GM12878 (cell line): Measurements from ENCODE around the gene WWOX. TPM values are rescaled to one million over a fixed set of nuclear protein-coding genes. Genes with fewer than 3 reads are reported as not detected.

ENCODE experiments used
- ATAC-seq: fragments of 200-7000 bp; cut with Tn5 transposase; 3 replicates; pipeline ENCODE4 v1.9.1; 2020; ENCODE audit warnings: mild to moderate bottlenecking, moderate library complexity
- BruUV-seq: library from RNA; stranded (reverse); fragments of 400-500 nt; replicated peaks from 2 replicates; lab custom pipeline; 2021; lab: Mats Ljungman, UMichigan
- CTCF ChIA-PET: fragments of 300-600 bp; sonication (Branson Sonifier 250); formaldehyde crosslinking; extraction: SDS; loops from one replicate; lab custom pipeline; 2021; ENCODE audit warnings: inconsistent platforms; lab: Yijun Ruan, JAX
- POLR2A ChIA-PET: fragments of 350-600 bp; formaldehyde crosslinking; extraction: SDS; loops from one replicate; lab custom pipeline; 2021; ENCODE audit warnings: inconsistent platforms; lab: Charles Lee
- RAD21 ChIA-PET: fragments of 300-600 bp; sonication (Branson Sonifier 250); formaldehyde crosslinking; loops from one replicate; lab custom pipeline; 2023; ENCODE audit warnings: antibody characterized with exemption; ENCODE audit not compliant: unreplicated experiment; lab: Charles Lee
- SMC1A ChIA-PET: fragments of 300-600 bp; sonication (Branson Sonifier 250); formaldehyde crosslinking; loops from one replicate; lab custom pipeline; 2023; ENCODE audit not compliant: unreplicated experiment, uncharacterized antibody; lab: Charles Lee
- DNase-seq: peaks from one replicate; pipeline ENCODE4 v3.0.0-alpha.2; 2011; ENCODE audit warnings: low read depth, low spot score
- FAIRE-seq: peaks from 3 replicates; lab custom pipeline; 2011; peaks lifted over from hg19 to GRCh38; lab: Jason Lieb, UNC
- H2AFZ ChIP-seq: 2 replicates; pipeline ENCODE4 v1.6.0; 2011; ENCODE audit warnings: low read depth, low read length, control low read depth; ENCODE audit not compliant: control insufficient read depth
- H3K27ac ChIP-seq: 2 replicates; pipeline ENCODE4 v1.5.1; 2011; ENCODE audit warnings: control low read depth; ENCODE audit not compliant: control insufficient read depth, insufficient read depth
- H3K27me3 ChIP-seq, 2 experiments: replicated peaks in 1 of 2; 2 replicates each; pipeline versions ENCODE4 v1.6.0 to v1.6.1; 2011; ENCODE audit warnings: low read length in 1 of 2; ENCODE audit not compliant: control insufficient read depth in 2 of 2, insufficient read depth in 2 of 2
- H3K36me3 ChIP-seq, 2 experiments: 2 replicates each; pipeline ENCODE4 v1.5.1; 2011; ENCODE audit warnings: low read length in 1 of 2; ENCODE audit not compliant: control insufficient read depth in 2 of 2, insufficient read depth in 2 of 2
- H3K4me1 ChIP-seq: 2 replicates; pipeline ENCODE4 v1.6.1; 2011; ENCODE audit warnings: mild to moderate bottlenecking, low read length, moderate library complexity, mixed read lengths; ENCODE audit not compliant: control insufficient read depth, insufficient read depth
- H3K4me2 ChIP-seq: 2 replicates; pipeline ENCODE4 v1.6.0; 2011; ENCODE audit warnings: control low read depth; ENCODE audit not compliant: control insufficient read depth, insufficient read depth
- H3K4me3 ChIP-seq: fragments of 200-600 bp; sonication (generic); 2 replicates; pipeline ENCODE4 v1.5.1; 2016
- H3K79me2 ChIP-seq: 2 replicates; pipeline ENCODE4 v1.6.0; 2011; ENCODE audit warnings: low read length; ENCODE audit not compliant: control insufficient read depth, insufficient read depth
- H3K9ac ChIP-seq: 2 replicates; pipeline ENCODE4 v1.8.0; 2011; ENCODE audit warnings: low read length, control low read depth, mixed read lengths; ENCODE audit not compliant: control insufficient read depth, insufficient read depth
- H3K9me3 ChIP-seq: replicated peaks from 3 replicates; pipeline ENCODE4 v1.5.1; 2011; ENCODE audit warnings: mild to moderate bottlenecking, low read length; ENCODE audit not compliant: control insufficient read depth, insufficient read depth
- H4K20me1 ChIP-seq: 2 replicates; pipeline ENCODE4 v1.6.0; 2011; ENCODE audit not compliant: control insufficient read depth, insufficient read depth
- ESRRA ChIP-seq: IDR thresholded peaks from 2 replicates; pipeline ENCODE4 v1.6.1; 2012; ENCODE audit warnings: mild to moderate bottlenecking, low read length, improper control_type of control experiment
- FOXM1 ChIP-seq: IDR thresholded peaks from 2 replicates; pipeline ENCODE4 v1.6.1; 2012; ENCODE audit warnings: low read depth, mild to moderate bottlenecking, inconsistent platforms, low read length, moderate library complexity
- HCFC1 ChIP-seq: fragments of 150-350 bp; IDR thresholded peaks from 2 replicates; pipeline ENCODE4 v1.6.1; 2014; ENCODE audit warnings: low read length
- MEF2B ChIP-seq: fragments of 450-650 bp; IDR thresholded peaks from 2 replicates; pipeline ENCODE4 v1.6.1; 2018; ENCODE audit warnings: mild to moderate bottlenecking, moderate library complexity; ENCODE audit not compliant: partially characterized antibody, poor library complexity, severe bottlenecking
- PAX8 ChIP-seq: fragments of 450-650 bp; IDR thresholded peaks from 2 replicates; pipeline ENCODE4 v1.6.1; 2017; ENCODE audit warnings: mild to moderate bottlenecking, moderate library complexity
- POLR2AphosphoS5 ChIP-seq: IDR thresholded peaks from 2 replicates; pipeline ENCODE4 v1.6.1; 2011; ENCODE audit warnings: mild to moderate bottlenecking, low read length, inconsistent platforms
- RB1 ChIP-seq: fragments of 450-650 bp; formaldehyde crosslinking; IDR thresholded peaks from 2 replicates; pipeline ENCODE4 v1.6.1; 2017; ENCODE audit warnings: mild to moderate bottlenecking, borderline replicate concordance
- SPI1 ChIP-seq: IDR thresholded peaks from 2 replicates; pipeline ENCODE4 v1.6.1; 2011; ENCODE audit warnings: low read depth, mild to moderate bottlenecking, low read length, moderate library complexity, borderline replicate concordance; ENCODE audit not compliant: insufficient read depth
- SREBF2 ChIP-seq: IDR thresholded peaks from 2 replicates; pipeline ENCODE4 v1.6.1; 2012; ENCODE audit warnings: mild to moderate bottlenecking, low read length
- ZNF384 ChIP-seq: IDR thresholded peaks from 2 replicates; pipeline ENCODE4 v1.6.1; 2012; ENCODE audit warnings: low read depth, mild to moderate bottlenecking, low read length, improper control_type of control experiment, borderline replicate concordance
- WGBS: methylation state at CpG from one replicate; pipeline ENCODE4 v1.1.6; 2016; ENCODE audit warnings: low lambda C conversion rate; ENCODE audit not compliant: insufficient replicate concordance, insufficient coverage; ENCODE audit errors: missing lambda C conversion rate; 5-methylcytosine and 5-hydroxymethylcytosine counted together
- in situ Hi-C: fragments of 300-500 bp; cut with MboI; formaldehyde crosslinking; loops from 9 replicates; pipeline ENCODE4 v1.14.3; 2018; ENCODE audit warnings: mixed read lengths
- intact Hi-C: fragments of 100-400 bp; cut with micrococcal nuclease; formaldehyde crosslinking; loops from one replicate; pipeline ENCODE4 v1.14.2; 2022; ENCODE audit not compliant: unreplicated experiment
- polyA plus RNA-seq, 11 experiments: library from polyadenylated mRNA; depleted of rRNA in 4 of 11; unstranded in 6 of 11; stranded (reverse) in 5 of 11; fragments of >200 nt; fragmentation: Nextera tagmentation in 4 of 11; fragmentation: Illumina TruSeq in 1 of 11; extraction: Ambion mirVana in 4 of 11; extraction: Trizol in 1 of 11; gene quantifications; 1 replicate in 1 of 11; 2 replicates in 10 of 11; pipeline versions ENCODE4 v1.2.1 to v1.2.3, GENCODE V29; 2011 to 2016; ENCODE audit warnings: inconsistent platforms in 2 of 11, missing spikeins in 2 of 11, low read depth in 1 of 11
- total RNA-seq, 4 experiments: library from RNA; depleted of rRNA in 3 of 4; stranded (reverse); fragments of >200 nt in 3 of 4; fragmentation: Illumina TruSeq in 1 of 4; extraction: Trizol in 1 of 4; gene quantifications; 2 replicates each; pipeline versions ENCODE4 v1.2.1 to v1.2.3, GENCODE V29; 2013 to 2021
- TF ChIP-seq, protein P1 (sequence below): fragments of 450-650 bp; IDR thresholded peaks from 2 replicates; pipeline ENCODE4 v1.6.1; 2017; ENCODE audit warnings: mild to moderate bottlenecking, low read depth, inconsistent platforms; ENCODE audit not compliant: poor library complexity, severe bottlenecking
- TF ChIP-seq, protein P2 (sequence below): fragments of 450-650 bp; IDR thresholded peaks from 2 replicates; pipeline ENCODE4 v1.6.1; 2016; ENCODE audit warnings: mild to moderate bottlenecking, moderate library complexity, borderline replicate concordance
- TF ChIP-seq, protein P3 (sequence below), 3 experiments: IDR thresholded peaks in 2 of 3; conservative IDR thresholded peaks in 1 of 3; 2 replicates each; pipeline ENCODE4 v1.5.1; 2011; ENCODE audit warnings: low read depth in 3 of 3, low read length in 3 of 3, mild to moderate bottlenecking in 3 of 3, control low read depth in 2 of 3, moderate library complexity in 2 of 3, inconsistent platforms in 1 of 3, mixed read lengths in 1 of 3; ENCODE audit not compliant: control insufficient read depth in 2 of 3, insufficient read depth in 1 of 3; ENCODE audit errors: extremely low read depth in 1 of 3

Gene WWOX
- total and polyA plus RNA-seq, 10 of the 15 experiments (the other 5 are each of a cell fraction or from before 2014, with no cell fraction given), result 2.8 to 24.4 (median 17.8) TPM

DNA sequence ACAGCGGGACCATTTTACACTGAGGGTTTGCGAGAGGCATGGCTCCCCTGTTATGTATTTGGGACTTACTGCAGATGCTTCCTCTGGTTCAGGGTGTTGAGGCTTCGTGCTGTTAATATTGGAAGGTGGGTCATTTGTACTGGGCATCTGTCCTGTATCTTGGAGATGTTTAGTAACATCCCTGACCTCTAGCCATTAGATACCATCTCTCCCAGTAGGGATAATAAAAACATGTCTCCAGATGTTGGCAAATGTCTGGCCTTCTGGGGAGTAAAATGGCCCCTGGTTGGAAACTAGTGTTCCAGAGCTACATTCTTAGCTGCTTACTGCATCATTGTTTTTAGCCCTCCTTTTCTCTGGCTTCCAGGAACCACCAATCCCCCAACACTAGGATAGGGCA is 388.0 kb downstream of the WWOX start:
- H3K27ac ChIP-seq, result no peak overlapping the region
- H3K27me3 ChIP-seq, result no peaks in the 10 kb centered on the region
- no TSS peak for BruUV-seq
- H4K20me1 ChIP-seq, result no peaks in the 10 kb centered on the region
- H3K4me3 ChIP-seq, result no peak overlapping the region
- POLR2A ChIA-PET, result no interaction called here
- no peak for ATAC-seq
- 66% methylated on average over 3 of the region's 3 CpGs for WGBS
- DNase-seq, result no peak
- CTCF ChIA-PET, result no interaction called here
- in situ Hi-C loops (no loop called here), intact Hi-C loops (no loop called here)
- H3K9ac ChIP-seq, result no peak overlapping the region
- no peaks in the 10 kb centered on the region for H3K79me2 ChIP-seq
- no peaks in the 10 kb centered on the region for H3K36me3 ChIP-seq
- SMC1A ChIA-PET, result interaction anchor here (0.9 kb wide), 1 partner anchor 17 kb away, joined by 3 read pairs; no protein-coding TSS in a partner anchor
- H3K4me2 ChIP-seq, result no peak overlapping the region
- H3K9me3 ChIP-seq, result no peaks in the 10 kb centered on the region
- RAD21 ChIA-PET, result no interaction called here
- no peak for FAIRE-seq
- no peaks in the 10 kb centered on the region for H3K4me1 ChIP-seq
- no peak overlapping the region for H2AFZ ChIP-seq
- TF ChIP-seq SREBF2, result no peak
- no peak for TF ChIP-seq RB1
- TF ChIP-seq, protein P1, sequence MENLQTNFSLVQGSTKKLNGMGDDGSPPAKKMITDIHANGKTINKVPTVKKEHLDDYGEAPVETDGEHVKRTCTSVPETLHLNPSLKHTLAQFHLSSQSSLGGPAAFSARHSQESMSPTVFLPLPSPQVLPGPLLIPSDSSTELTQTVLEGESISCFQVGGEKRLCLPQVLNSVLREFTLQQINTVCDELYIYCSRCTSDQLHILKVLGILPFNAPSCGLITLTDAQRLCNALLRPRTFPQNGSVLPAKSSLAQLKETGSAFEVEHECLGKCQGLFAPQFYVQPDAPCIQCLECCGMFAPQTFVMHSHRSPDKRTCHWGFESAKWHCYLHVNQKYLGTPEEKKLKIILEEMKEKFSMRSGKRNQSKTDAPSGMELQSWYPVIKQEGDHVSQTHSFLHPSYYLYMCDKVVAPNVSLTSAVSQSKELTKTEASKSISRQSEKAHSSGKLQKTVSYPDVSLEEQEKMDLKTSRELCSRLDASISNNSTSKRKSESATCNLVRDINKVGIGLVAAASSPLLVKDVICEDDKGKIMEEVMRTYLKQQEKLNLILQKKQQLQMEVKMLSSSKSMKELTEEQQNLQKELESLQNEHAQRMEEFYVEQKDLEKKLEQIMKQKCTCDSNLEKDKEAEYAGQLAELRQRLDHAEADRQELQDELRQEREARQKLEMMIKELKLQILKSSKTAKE, result no peak
- TF ChIP-seq SPI1, result no peak
- no peak for TF ChIP-seq MEF2B
- TF ChIP-seq HCFC1, result no peak
- TF ChIP-seq POLR2AphosphoS5, result no peak
- TF ChIP-seq, protein P2, sequence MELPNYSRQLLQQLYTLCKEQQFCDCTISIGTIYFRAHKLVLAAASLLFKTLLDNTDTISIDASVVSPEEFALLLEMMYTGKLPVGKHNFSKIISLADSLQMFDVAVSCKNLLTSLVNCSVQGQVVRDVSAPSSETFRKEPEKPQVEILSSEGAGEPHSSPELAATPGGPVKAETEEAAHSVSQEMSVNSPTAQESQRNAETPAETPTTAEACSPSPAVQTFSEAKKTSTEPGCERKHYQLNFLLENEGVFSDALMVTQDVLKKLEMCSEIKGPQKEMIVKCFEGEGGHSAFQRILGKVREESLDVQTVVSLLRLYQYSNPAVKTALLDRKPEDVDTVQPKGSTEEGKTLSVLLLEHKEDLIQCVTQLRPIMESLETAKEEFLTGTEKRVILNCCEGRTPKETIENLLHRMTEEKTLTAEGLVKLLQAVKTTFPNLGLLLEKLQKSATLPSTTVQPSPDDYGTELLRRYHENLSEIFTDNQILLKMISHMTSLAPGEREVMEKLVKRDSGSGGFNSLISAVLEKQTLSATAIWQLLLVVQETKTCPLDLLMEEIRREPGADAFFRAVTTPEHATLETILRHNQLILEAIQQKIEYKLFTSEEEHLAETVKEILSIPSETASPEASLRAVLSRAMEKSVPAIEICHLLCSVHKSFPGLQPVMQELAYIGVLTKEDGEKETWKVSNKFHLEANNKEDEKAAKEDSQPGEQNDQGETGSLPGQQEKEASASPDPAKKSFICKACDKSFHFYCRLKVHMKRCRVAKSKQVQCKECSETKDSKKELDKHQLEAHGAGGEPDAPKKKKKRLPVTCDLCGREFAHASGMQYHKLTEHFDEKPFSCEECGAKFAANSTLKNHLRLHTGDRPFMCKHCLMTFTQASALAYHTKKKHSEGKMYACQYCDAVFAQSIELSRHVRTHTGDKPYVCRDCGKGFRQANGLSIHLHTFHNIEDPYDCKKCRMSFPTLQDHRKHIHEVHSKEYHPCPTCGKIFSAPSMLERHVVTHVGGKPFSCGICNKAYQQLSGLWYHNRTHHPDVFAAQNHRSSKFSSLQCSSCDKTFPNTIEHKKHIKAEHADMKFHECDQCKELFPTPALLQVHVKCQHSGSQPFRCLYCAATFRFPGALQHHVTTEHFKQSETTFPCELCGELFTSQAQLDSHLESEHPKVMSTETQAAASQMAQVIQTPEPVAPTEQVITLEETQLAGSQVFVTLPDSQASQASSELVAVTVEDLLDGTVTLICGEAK, result no peak
- no peak for TF ChIP-seq FOXM1
- TF ChIP-seq PAX8, result no peak
- no peak for TF ChIP-seq ZNF384
- TF ChIP-seq, protein P3, sequence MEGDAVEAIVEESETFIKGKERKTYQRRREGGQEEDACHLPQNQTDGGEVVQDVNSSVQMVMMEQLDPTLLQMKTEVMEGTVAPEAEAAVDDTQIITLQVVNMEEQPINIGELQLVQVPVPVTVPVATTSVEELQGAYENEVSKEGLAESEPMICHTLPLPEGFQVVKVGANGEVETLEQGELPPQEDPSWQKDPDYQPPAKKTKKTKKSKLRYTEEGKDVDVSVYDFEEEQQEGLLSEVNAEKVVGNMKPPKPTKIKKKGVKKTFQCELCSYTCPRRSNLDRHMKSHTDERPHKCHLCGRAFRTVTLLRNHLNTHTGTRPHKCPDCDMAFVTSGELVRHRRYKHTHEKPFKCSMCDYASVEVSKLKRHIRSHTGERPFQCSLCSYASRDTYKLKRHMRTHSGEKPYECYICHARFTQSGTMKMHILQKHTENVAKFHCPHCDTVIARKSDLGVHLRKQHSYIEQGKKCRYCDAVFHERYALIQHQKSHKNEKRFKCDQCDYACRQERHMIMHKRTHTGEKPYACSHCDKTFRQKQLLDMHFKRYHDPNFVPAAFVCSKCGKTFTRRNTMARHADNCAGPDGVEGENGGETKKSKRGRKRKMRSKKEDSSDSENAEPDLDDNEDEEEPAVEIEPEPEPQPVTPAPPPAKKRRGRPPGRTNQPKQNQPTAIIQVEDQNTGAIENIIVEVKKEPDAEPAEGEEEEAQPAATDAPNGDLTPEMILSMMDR (IDR thresholded peaks at IDR 0.05 in 2 of 3, conservative IDR thresholded peaks at IDR 0.05 in 1 of 3; ENCODE audit: control insufficient read depth in 2 of 3, extremely low read depth in 1 of 3, insufficient read depth in 1 of 3, low read depth in 3 of 3, low read length in 3 of 3), result no peak
- no peak for TF ChIP-seq ESRRA
